Heart right ventricle (tissue), 16 donors: ENCODE results near the gene EYS. TPM values are rescaled to one million over a fixed set of nuclear protein-coding genes. Genes with fewer than 3 reads are reported as not detected.

ENCODE experiments used
- ATAC-seq, 8 donors: fragments of 200-7000 bp; cut with Tn5 transposase; one replicate each; pipeline ENCODE4 v1.9.1; 2020; ENCODE audit warnings: mild to moderate bottlenecking in 8 of 8, moderate library complexity in 8 of 8, moderate number of reproducible peaks in 1 of 8
- DNase-seq, 2 donors: peaks; one replicate each; pipeline ENCODE4 v3.0.0-alpha.2; 2020
- H3K27ac ChIP-seq, 10 donors: fragments of 200-600 bp; sonication (generic) in 2 of 10; one replicate each; pipeline versions ENCODE4 v1.5.0 to v1.8.0; 2020 to 2022; ENCODE audit warnings: mild to moderate bottlenecking in 3 of 10
- H3K27me3 ChIP-seq, 7 donors: fragments of 200-600 bp; one replicate each; pipeline ENCODE4 v1.8.0; 2021 to 2022; ENCODE audit warnings: mild to moderate bottlenecking in 2 of 7
- H3K36me3 ChIP-seq, 9 donors: fragments of 200-600 bp; sonication (generic) in 1 of 9; one replicate each; pipeline versions ENCODE4 v1.5.0 to v1.8.0; 2020 to 2022; ENCODE audit warnings: mild to moderate bottlenecking in 2 of 9
- H3K4me1 ChIP-seq, 9 donors: fragments of 200-600 bp; sonication (generic) in 1 of 9; one replicate each; pipeline versions ENCODE4 v1.5.0 to v1.8.0; 2020 to 2022; ENCODE audit warnings: mild to moderate bottlenecking in 4 of 9
- H3K4me3 ChIP-seq, 10 donors: fragments of 200-600 bp; sonication (generic) in 2 of 10; one replicate each; pipeline versions ENCODE4 v1.5.0 to v1.8.0; 2020 to 2022; ENCODE audit warnings: mild to moderate bottlenecking in 7 of 10, moderate library complexity in 2 of 10
- H3K9me3 ChIP-seq, 11 donors: fragments of 200-600 bp in 10 of 11; sonication (generic) in 2 of 11; one replicate each; pipeline versions ENCODE4 v1.5.0 to v1.8.0; 2013 to 2022; ENCODE audit warnings: mild to moderate bottlenecking in 2 of 11, control low read depth in 1 of 11, moderate library complexity in 1 of 11
- WGBS, 2 donors: extraction: QIAGEN DNeasy Blood & Tissue Kit; methylation state at CpG; one replicate each; pipeline ENCODE4 v1.1.7; 2013; ENCODE audit warnings: inconsistent platforms in 1 of 2; 5-methylcytosine and 5-hydroxymethylcytosine counted together
- intact Hi-C, 10 donors: fragments of 100-400 bp; cut with DNase I; formaldehyde crosslinking; loops; one replicate each; pipeline versions ENCODE4 v1.11.1 to v1.14.2; 2022
- polyA plus RNA-seq, 2 donors: library from polyadenylated mRNA; stranded (reverse); fragments of 200-250 nt; gene quantifications; one replicate each; pipeline ENCODE4 v1.2.3, GENCODE V29; 2013
- total RNA-seq, 10 donors: library from RNA; stranded (reverse); fragmentation: NEBNext Ultra II Directional in 3 of 10; extraction: Animal tissue kit (Norgen Biotek cat#: 25700) in 3 of 10; gene quantifications; one replicate each; pipeline versions ENCODE4 v1.2.1 to v1.2.4, GENCODE V29; 2021 to 2023
- TF ChIP-seq, protein P1 (sequence below), 9 donors: fragments of 200-600 bp; sonication (generic) in 2 of 9; IDR thresholded peaks; one replicate each; pipeline versions ENCODE4 v1.5.0 to v1.8.0; 2021 to 2022; ENCODE audit warnings: antibody characterized with exemption in 9 of 9, mild to moderate bottlenecking in 5 of 9, moderate library complexity in 1 of 9
- donor health status: Arrhythmogenic right ventricular cardiomyopathy.
- donor health status: ischemic (EF 13 %, LVEDD 7.1; RV severe dilation, severe dysfunction).
- donor health status: healthy with polysubstance abuse.
- donor health status: DM: no; HTN: yes; CAD: no.
- donor health status: DM: no; HTN: no; CAD: no.
- donor health status: ischemic (EF 25% LVEDD 6.9; RV normal size, moderate dysfunction).
- donor health status: ischemic (EF 25% LVEDD 5.7; RV mildly dilated, moderate dysfunction).
- donor health status: healthy.
- donor health status: DM: yes; HTN: yes; CAD: no.
- donor health status: Ischemic cardiomyopathy.
- donor health status: ischemic (EF 35%, LVEDD 5.7; RV mildly dilated, moderate dysfunction).
- donor health status: nonischemic (EF 11% LVEDD 7.7; RV severe dilation, severe dysfunction).
- donor health status: DM: yes; HTN: yes; CAD: no.
- donor health status: PGD.
- donor health status: ischemic (EF 29% LVEDD 5.4; RV normal size, mild dysfunction).
- donor health status: nonischemic (EF 23%, LVEDD 6.1; RV moderate dilation, normal function).

Gene EYS
- total and polyA plus RNA-seq, 12 donors, result 0.02 to 0.40 (median 0.18) TPM; not detected in 8

- Histone ChIP-seq H3K27ac (no peak overlapping the region), H3K4me1 (no peaks in the 10 kb centered on the region), H3K27me3 (no peaks in the 10 kb centered on the region), H3K9me3 (peaks cover 0 to 3% (median 0%) of the 10 kb centered on the region in 11 donors), H3K36me3 (no peaks in the 10 kb centered on the region), H3K4me3 (no peak overlapping the region)
- DNase-seq, result no peak
- TF ChIP-seq, protein P1, sequence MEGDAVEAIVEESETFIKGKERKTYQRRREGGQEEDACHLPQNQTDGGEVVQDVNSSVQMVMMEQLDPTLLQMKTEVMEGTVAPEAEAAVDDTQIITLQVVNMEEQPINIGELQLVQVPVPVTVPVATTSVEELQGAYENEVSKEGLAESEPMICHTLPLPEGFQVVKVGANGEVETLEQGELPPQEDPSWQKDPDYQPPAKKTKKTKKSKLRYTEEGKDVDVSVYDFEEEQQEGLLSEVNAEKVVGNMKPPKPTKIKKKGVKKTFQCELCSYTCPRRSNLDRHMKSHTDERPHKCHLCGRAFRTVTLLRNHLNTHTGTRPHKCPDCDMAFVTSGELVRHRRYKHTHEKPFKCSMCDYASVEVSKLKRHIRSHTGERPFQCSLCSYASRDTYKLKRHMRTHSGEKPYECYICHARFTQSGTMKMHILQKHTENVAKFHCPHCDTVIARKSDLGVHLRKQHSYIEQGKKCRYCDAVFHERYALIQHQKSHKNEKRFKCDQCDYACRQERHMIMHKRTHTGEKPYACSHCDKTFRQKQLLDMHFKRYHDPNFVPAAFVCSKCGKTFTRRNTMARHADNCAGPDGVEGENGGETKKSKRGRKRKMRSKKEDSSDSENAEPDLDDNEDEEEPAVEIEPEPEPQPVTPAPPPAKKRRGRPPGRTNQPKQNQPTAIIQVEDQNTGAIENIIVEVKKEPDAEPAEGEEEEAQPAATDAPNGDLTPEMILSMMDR (IDR thresholded peaks at IDR 0.05), result no peak
- 33 to 44% methylated on average over 3 of the region's 3 CpGs for WGBS, 2 donors
- intact Hi-C loops, result no loop called here
- ATAC-seq, result no peak
Observed at GRCh38 chr6:64170316-64170715, 1536.7 kb downstream of the EYS start.

- TF ChIP-seq, protein P1 (IDR thresholded peaks at IDR 0.05), result no peak
- H3K4me3 ChIP-seq, result no peak overlapping the region
- 43 to 54% methylated on average over 1 of the region's 1 CpG for WGBS, 2 donors
- no peaks in the 10 kb centered on the region for H3K4me1 ChIP-seq
- H3K36me3 ChIP-seq, result no peaks in the 10 kb centered on the region
- DNase-seq, result no peak
- intact Hi-C loops, result no loop called here
- H3K9me3 ChIP-seq, result no peaks in the 10 kb centered on the region
- no peak for ATAC-seq
- no peaks in the 10 kb centered on the region for H3K27me3 ChIP-seq
- no peak overlapping the region for H3K27ac ChIP-seq
Observed at GRCh38 chr6:64160486-64160885, 1546.5 kb downstream of the EYS start.

GRCh38 chr6:64155063-64155462 lies 1552.0 kb downstream of the EYS start:
- DNase-seq (no peak), ATAC-seq (no peak)
- intact Hi-C loops, result no loop called here
- peaks cover 0 to 3% (median 0%) of the 10 kb centered on the region in 11 donors for H3K9me3 ChIP-seq
- H3K36me3 ChIP-seq, result no peaks in the 10 kb centered on the region
- no peak overlapping the region for H3K27ac ChIP-seq
- TF ChIP-seq, protein P1 (IDR thresholded peaks at IDR 0.05), result no peak
- 78 to 85% methylated on average over 2 of the region's 2 CpGs for WGBS, 2 donors
- no peaks in the 10 kb centered on the region for H3K27me3 ChIP-seq
- no peaks in the 10 kb centered on the region for H3K4me1 ChIP-seq
- H3K4me3 ChIP-seq, result no peak overlapping the region

- TF ChIP-seq, protein P1 (IDR thresholded peaks at IDR 0.05), result no peak
- no peaks in the 10 kb centered on the region for H3K27me3 ChIP-seq
- intact Hi-C loops, result no loop called here
- ATAC-seq, result no peak
- 76 to 79% methylated on average over 2 of the region's 2 CpGs for WGBS, 2 donors
- H3K4me1 ChIP-seq, result no peaks in the 10 kb centered on the region
- DNase-seq, result no peak
- peaks cover 0 to 3% (median 0%) of the 10 kb centered on the region in 11 donors for H3K9me3 ChIP-seq
- no peak overlapping the region for H3K4me3 ChIP-seq
- no peak overlapping the region for H3K27ac ChIP-seq
- H3K36me3 ChIP-seq, result no peaks in the 10 kb centered on the region
Observed at GRCh38 chr6:64146876-64147275, 1560.2 kb downstream of the EYS start.
